Stimulated activated CD4-positive, alpha-beta T cell treated with anti-CD3 and anti-CD28 coated beads, Interleukin-15, amount 100 ng/mL, for 24 hours (primary cell): Measurements from ENCODE around the gene BTBD16.

Experiments used
- DNase-seq: peaks from one replicate; pipeline ENCODE4 v3.0.0-alpha.2; 2020

The BTBD16 gene

DNA sequence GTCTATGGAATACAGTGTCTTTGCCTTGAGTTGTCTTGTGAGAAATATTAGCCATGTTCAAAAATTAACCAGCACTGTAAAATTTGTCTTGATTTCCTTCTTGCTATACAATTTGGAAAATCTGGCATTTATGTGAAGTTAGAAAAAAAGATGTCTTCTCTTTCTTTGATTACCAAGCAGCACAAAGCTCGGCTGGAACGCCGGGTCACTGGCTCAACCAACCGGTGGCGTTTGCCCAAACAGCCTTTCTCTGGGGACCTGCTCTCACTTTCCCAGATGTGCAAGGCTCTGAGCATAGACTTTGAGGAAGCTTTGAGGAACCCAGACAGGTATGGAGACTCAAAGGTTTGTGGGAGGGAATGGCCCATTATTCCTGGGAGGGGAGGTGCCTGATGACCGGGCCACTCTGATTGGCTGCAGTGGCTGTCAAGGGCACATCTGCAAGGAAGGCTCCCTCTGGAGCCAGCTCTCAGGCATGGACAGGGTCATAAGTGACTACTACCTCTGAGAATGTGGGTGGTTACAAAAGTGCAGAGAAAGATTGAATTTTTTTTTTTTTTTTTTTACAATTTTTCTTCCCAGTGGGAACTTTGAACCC is 5.6 kb downstream of the BTBD16 start:
- DNase-seq: no peak

DNA sequence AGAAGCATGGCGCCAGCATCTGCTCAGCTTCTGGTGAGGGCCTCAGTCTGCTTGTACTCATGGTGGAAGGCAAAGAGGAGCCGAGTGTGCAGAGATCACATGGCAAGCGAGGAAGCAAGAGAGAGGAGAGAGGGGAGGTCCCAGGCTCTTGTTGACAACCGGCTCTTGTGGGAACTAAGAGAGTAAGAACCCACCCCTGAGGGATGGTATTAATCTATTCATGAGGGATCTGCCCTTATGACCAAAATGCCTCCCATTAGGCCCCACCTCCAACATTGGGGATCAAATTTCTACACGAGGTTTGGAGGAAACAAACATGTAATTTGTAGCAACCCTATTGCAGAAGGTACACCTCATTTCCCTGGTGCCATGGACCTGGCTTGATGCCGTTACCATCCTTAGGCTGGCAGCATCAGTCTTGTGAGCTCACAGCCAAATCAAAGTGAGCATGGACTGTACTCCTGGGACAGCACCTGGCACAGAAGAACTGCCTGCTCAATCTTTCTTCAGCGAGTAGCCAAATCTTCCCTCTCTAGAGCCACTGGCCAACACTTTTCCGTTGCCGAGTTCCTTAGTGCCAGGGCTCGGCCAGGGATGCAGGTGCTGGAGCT is 6.5 kb downstream of the BTBD16 start:
- no peak for DNase-seq

DNA sequence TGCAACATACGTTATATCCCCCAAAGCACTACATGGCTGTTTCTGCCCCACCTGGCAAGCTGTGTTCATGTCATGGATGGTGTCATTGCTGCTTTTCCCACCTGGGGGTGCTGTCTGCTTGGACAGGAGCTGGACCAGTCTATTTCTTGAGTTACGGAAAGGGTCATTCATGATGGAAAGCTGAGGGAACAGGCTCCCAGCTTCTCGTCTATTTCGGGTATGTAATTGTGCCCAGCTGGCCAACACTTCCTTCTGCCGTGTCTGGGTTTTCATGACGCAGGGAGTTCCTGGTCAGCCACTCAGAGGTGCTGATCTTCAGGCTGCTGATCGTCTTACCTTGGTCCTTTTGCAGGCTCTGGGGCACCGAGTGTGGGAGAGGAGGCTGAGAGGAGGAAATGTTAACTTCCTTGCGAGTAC is 8.6 kb downstream of the BTBD16 start:
- peak; percentile 26 for DNase-seq

DNA sequence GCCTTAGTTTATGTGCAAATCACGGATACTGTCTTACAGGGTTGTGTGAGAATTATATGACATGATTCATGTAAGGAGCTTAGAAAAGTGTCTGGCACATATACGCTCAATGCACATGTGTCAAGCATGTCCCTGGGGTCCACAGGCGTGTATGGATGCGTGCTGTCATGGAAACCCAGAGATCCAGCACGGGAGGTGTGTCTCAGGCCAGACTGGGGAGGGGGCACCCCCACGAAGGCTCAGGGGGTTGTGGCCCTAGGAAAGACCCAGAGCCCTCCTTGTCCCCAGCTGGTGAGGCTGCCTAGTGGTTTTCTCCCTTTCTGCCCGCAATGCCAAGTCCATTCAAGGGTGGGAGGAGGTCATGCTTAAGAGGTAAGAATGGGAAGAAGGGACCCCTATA is 9.1 kb downstream of the BTBD16 start:
- no peak for DNase-seq

DNA sequence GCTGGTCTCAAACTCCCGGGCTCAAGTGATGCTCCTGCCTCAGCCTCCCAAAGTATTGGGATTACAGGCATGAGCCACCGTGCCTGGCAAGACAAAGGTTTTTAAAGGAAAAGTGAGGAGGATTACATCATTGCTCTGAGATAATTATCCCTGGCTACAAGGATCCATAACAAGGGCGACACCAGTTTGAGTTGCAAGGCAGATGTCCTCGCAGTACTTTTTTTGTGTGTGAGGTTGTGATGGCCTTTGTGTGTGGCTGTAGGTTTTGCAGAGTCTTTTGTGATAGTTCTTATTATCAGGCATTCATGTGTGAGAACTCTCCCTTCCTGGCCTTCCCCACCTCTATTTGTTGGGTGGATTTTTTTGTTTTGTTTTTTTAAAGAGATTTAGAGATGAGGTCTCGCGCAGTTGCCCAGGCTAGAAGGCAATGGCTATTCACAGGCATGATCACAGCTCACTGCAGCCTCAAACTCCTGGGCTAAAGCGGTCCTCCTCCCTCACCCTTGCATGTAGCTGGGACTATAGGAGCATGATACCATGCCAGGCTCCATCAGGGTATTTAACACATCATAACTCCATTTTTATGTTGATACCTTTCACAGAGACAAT is 10.0 kb downstream of the BTBD16 start:
- no peak for DNase-seq

DNA sequence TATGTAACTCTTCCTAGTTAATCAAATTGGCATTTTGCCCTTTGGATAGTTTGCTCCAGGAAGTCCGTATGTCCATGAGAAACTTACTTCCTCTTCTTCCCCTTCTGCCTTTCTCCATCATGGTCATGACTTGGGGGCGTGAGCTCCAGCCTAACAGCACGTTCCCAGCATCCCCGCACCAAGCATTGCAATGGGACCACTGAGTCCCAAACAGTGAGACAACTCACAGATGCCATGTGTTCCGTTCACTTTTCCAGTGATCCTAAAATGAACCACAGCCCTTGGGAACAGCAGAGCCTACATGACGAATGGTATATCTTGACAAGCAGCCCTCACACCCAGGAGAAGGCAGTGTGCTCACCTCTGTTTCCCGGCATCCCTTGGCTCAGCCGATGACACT is 10.7 kb downstream of the BTBD16 start:
- DNase-seq: no peak

DNA sequence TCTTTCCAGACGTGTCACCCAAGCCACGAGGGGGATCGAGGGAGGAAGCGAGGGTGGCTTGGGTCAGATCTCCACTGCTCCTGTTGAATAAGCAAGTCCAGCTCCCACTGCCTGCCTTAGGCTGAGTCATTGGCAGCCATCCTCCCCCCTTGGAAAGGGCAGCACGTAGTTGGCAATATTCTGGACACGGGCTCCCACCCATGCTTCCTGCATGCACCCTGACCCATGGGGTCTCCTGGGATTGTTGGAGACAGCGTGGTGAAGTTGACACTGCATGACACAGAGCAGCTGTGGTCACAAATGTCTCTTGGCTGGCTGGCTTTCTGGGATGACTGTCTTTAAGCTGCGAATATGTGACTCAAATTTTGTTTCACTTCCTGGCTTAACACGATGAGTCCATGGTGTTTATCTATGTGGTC is 11.2 kb downstream of the BTBD16 start:
- no peak for DNase-seq

DNA sequence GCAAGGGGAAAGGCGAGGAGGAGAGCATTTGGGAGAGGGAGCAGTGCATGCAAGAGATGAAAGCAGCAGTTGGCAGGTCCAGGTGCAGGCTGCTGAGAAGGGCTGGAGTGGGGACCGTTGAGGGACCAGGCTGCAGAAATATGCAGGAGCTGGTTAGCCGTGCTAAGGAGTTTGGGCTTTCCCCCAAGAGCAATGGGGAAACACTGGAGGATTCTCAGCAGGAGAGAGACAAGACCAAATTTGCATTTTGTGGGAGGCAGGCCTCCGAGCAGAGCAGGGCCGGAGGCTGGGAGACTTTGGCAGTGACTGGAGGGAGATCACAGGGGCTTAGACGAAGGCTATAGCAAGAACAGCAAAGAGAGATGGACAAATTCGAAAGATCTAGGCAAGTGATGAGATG is 11.8 kb downstream of the BTBD16 start:
- DNase-seq: no peak

DNA sequence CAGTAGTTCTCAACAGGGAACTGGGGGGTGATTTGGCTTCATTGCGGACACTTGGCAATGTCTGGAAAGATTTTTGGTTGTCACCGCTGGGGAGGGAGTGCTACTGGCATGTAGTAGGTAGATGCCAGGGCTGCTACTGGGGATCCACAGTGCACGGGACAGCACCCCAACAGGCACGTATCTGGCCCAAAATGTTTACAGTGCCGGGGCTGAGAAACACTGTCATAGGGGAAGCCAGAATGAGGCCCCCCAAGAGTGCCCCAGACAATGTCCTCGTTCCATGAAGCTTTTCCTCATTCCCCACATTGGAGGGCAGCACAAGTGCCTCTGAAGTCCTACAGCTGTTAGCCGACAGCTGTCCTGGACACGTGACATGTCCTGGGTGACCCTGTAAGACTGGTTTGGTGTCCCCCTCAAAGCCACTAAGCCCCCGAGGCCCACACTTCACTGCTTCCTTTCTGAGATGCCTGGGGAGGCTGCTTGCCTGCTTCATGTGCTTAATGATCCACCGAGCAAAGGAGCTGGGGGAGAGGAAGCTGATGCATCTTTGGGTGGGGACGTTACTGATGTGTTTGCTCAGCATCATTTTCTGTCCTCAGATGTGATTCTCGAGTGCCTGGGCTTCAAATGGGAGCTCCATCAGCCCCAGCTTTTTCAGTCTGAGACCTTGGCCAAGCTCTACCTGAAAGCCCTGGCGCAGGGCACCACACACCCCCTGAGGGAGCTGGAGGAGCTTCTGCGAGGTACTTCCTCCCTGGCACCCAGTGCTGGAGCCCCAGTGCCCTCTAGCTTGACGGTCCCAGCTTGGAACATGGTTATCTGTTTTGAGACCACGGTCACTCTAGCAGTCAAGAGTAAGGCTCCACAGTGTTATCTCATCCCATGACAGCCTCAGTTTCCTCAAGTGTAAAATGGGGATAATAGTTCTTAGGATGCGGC is 14.7 kb downstream of the BTBD16 start:
- DNase-seq: no peak

DNA sequence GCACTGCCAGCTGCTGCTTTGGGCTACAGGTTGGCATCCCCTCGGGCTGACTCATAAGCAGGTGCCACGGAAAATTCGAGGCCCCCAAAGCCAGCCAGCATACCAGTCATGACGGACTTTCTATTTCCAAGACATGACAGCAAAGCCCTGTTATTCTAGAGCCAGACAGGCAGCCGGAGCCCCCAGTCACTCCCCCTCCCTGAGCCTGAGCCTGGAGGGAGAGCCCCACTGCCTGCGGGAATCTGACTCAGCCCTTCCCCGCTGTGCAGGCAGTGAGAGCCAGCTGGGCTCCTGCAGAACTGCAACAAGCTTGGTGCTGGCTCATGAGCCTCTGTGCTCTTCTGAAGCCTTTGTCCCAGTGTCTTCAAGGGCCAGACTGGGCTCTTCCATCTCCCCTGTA is 15.8 kb downstream of the BTBD16 start:
- DNase-seq: no peak

DNA sequence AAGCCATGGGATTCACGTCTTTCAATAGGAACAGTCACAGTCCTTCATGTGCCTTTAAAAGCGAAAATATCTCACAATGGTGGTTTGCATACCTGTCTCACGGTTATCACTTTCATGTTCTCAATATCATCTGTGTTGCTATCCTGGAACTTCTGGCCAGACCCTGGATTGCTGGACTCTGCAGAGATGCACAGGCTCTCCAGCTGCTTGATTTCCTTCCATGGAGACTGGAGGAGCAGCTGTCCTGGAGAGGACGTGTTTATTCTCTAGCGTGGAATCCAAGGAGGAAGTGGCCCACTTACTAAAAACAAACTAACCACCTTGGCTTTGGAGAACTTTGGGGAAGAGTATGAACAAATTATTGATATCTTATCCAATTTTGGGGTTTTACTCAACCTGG is 16.5 kb downstream of the BTBD16 start:
- no peak for DNase-seq

DNA sequence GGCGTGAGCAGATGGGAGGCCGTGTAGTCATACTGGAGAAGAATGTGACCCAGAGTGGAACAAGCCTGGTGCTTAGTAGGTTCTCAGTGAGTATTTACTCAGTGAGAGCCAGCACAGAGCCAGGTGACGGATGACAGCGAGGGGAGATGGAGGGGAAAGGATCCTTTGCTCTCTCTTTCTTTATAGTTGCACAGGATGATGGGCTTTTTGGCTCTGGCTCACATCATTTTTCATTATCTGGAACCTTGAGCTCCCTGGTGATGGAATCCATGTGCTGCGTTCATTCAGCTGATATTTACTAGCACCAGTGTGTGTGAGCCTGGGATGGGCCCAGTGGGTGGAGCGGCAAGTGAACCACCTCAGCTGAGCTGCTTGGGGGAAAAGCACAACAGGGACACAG is 17.2 kb downstream of the BTBD16 start:
- no peak for DNase-seq

DNA sequence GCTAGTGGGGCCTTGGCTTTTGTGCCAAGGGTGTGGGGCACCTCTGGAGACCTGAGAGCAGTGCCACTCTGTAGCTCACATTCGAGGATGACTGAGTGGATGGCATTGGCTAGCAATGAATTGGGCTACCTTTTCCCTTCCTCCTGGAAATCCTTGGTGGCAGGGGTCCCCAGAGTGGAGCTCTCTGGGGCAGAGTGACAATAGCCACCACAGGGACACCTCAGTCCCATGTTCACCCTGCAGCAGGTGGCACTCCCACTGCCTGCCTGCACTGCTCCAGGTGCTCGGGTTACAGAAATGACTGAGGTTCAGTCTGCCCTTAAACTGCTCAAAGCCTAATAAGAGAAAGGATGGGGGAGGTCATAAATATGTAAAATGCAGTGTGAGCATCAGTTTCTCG is 17.8 kb downstream of the BTBD16 start:
- DNase-seq: no peak

DNA sequence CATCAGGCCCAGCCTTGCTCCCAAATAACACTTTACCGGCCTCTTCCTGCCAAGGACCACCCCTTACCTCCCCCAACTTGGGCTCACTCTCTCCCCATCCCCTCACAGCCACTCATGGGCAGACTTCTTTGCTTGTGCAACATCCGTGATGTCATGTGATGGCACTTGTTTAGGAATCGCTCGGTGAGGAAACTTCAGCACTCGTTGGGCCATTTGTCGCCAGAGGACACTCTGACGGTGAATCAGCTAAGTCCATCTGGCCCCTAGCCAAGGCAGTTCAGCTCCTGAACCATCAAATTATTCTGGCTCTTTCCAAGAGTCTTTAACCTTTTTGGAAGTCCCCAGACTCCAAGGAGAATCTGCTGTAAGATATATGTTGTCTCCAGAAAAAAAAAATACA is 19.2 kb downstream of the BTBD16 start:
- DNase-seq: no peak

DNA sequence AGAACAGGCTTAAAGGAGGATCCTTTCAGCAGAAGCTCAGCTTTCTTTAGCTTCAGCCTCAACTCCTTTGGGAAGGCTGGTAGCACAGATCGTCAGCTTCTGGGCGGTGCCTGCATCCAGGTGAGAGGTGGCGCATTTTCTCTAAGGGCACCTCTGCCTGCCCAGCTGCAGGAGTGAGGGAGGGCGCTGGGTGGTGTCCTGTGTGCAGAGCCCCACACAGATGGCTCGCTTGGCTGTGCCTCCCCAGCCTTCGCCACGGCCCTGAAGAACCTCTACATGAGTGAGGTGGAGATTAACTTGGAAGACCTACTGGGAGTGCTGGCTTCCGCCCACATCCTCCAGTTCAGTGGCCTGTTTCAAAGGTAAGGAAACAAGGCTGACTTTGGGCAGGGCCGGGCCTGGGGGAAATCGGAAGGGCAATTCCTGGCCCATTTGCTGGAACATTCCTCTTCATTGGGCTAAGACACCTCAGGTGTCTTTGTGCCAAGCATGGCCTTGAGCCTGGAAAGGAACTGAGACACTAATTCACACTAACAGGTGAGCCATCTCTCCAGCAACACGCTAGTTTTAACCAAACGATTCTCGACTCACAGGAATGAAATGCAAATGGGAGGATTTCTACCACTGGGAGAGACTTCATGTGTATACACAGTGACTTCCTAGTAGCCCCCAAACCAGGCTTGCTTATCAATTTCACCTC is 19.9 kb downstream of the BTBD16 start:
- DNase-seq: no peak

DNA sequence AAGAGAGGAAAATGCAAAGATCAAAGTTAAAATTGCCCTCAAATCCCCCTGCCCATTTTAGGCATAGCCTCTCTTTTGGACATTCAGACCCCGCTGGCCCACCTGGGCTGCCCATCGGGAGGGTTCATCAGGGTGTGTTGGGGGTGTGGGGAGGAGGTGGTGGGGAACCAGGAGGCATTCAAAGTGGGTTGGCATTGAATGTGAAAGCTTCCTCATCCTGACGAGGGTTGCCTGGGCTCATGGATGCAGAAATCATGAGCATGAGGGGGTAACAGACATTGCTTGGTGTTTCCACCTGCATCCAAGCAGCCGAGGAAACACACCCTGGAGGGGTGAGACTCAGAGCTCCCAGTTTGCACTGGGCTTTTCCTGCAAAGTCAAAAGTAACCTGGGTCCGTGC is 20.6 kb downstream of the BTBD16 start:
- DNase-seq: no peak

DNA sequence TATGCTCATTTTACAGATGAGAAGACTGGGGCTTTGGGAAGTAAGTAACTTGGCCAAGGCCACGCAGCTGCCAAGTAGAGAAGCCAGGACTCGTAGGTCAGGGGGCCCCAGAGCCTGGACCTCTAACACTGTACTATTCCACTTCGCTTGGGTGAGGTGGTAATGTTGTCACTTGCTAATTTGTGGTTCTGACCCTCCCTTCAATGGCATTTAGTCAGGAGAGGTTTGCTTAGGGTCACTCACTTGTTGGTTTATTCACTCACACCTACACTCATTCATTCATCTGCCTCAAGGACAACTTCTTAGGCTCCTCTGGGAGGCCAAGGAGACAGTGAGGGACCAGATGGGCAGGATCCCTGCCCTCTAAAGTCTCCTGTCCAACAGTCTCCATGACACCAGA is 21.3 kb downstream of the BTBD16 start:
- no peak for DNase-seq

DNA sequence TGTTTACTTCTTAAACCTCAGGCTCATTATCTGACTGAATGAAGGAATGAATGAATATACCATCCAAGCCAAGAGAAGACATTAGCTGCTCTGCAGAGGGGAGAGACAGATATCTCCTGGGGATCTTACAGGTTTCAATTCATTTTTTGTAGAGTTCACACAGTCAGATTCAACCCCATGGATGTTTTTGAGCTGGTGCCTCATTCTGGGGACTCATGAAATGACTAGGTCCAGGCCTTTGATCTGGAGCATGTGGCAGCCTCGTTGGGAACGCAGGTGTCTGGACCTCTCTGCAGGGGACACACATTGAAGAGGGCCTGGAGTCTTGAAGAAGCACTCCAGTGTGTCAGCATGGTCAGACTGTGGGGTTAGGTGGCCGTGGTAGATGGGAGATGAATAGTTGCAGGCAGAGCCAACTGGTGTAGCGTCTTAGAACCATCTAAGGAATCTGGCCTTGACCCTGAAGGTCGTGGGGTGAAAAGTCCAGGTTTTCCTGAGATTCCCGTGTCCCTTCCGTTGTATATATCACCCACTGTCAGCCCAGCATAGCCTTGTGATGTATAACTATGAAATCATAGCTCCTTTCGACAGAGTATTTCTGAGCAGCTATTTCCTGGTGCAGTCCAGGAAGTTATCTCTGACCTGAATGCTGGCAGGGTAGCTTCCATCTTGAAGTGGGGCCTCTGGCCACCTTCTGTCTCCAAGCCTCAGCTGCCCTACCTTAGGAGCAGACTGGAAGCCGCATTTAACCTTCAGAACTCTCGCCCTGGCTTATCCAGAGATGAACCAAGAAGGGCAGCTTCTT is 22.3 kb downstream of the BTBD16 start:
- DNase-seq: peak; percentile 9

DNA sequence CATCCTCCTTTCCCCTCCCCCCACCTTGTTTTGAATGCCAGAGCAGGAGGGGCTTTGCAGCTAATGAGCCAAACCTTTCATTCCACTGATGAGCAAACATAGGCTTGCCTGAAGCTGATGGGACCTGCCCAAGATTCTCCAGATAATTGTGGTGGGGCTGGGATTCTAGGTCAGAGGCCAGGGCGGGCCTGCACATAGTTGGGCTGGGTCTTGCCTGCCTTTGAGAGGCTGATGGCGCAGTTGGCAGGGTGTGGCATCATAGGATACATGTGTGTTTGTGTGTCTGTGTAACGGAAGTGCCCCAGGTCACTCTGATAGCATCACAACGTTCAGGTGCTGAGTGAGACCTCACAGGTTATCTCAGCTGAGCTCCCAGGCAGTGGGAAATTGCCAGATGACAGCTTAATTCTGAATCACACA is 22.9 kb downstream of the BTBD16 start:
- DNase-seq: no peak

DNA sequence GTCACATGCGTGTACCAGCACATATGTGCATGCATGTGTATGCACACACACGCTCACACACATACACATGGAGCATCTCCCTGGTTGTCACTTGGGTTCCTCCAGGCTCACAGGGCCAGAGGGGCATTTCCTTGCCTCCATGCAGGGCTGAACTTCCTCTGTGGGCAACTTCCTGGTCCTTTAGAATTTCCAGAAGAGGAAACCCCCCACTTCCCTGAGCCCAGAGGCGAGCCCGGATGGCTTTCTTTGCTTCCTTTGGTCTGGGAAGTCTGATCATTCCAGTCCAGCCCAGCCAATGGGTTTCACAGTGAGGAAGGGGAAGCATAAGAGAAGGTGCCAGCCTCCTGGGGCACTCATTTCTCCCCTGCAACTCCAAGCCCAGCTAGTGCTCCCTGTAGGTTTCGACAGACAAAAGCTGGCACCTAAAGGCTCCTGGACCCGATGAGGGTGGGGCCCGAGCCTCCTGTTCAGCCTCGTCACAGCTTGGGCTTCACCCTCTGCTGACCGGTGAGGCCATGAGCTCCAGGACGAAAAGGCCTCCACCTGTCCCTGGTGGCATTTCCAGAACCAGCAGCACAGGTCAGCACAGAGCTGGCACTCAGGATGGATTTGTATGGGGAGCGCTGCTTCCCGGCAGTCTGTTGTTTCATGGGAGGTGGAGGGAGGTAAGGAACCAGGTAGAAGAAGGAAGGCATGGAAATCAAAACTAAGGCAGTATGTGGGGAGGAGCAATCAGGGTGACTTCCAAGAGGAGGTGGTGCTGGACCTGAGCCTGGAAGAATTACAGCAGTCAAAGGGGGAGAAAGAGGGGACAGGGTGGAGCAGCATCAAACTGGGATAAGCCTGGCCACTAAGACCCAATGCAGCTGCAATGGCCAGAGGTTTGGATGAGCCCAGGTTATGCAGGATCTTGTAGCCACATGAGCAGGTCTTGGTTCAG is 23.7 kb downstream of the BTBD16 start:
- no peak for DNase-seq

DNA sequence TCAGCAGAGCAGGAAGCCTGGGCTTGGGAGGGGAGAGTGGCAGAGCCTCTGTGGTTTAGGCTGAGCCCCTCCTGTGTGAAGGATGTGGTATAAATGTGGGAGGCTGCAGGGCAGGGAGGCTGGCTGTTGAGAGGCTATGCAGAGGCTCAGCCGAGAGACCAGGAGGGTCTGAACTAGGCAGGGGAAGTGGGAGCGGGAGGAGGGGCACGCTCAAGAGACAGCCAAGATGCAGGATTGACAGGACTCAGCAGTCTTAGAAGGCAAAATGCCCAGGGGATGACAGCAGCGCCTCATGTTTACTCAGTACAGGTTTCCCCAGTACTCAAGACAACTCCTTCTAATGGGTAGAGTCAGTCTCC is 24.3 kb downstream of the BTBD16 start:
- DNase-seq: no peak
